Mucosa of stomach (tissue), 1 donor: ENCODE measurements around the gene PUS10.
"Not testable (repeated sequence)": the region's sequence is repeated elsewhere in the genome, so short reads cannot be mapped to it uniquely, and the experiment has no call there.

Experiments used
- H3K27me3 ChIP-seq: one replicate; pipeline ENCODE4 v1.7.0; 2013; ENCODE audit warnings: mild to moderate bottlenecking, low read length; ENCODE audit not compliant: control insufficient read depth, insufficient read depth
- H3K36me3 ChIP-seq: one replicate; pipeline ENCODE4 v1.7.0; 2013; ENCODE audit warnings: low read length; ENCODE audit not compliant: control insufficient read depth, insufficient read depth
- H3K4me1 ChIP-seq: one replicate; pipeline ENCODE4 v1.7.0; 2013; ENCODE audit warnings: mild to moderate bottlenecking, low read length; ENCODE audit not compliant: control insufficient read depth, insufficient read depth
- H3K4me3 ChIP-seq: one replicate; pipeline ENCODE4 v1.7.0; 2013; ENCODE audit warnings: low read length
- H3K9ac ChIP-seq: one replicate; pipeline ENCODE4 v1.7.0; 2013; ENCODE audit warnings: mild to moderate bottlenecking, low read length, moderate library complexity
- H3K9me3 ChIP-seq: one replicate; pipeline ENCODE4 v1.7.0; 2013; ENCODE audit warnings: mild to moderate bottlenecking, low read length, moderate library complexity; ENCODE audit not compliant: control insufficient read depth
- donor health status: Pancreatic carcinoma.

The PUS10 gene

DNA sequence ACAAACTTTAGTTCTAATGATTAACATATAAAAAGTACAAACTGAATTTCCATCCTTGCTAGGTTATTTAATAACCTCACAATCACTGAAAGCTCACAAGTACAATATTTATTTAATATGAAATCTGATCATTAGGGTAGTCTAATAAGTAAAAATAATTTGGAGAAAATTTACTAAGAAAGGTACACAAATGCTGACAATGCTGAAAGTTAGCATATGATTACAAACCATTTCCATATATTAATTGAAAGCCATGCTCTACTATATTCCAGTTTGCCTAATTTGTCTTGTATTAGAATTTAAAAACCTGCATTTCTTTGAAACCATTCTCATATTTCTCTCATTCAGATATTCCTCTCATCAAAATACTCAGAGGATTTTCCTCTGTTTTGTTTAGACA, 8.7 kb downstream of the PUS10 start:
- Histone ChIP-seq H3K4me3 (no peak overlapping the region), H3K36me3 (no peaks in the 10 kb centered on the region), H3K9ac (no peak overlapping the region), H3K27me3 (no peaks in the 10 kb centered on the region), H3K9me3 (no peaks in the 10 kb centered on the region), H3K4me1 (no peaks in the 10 kb centered on the region)

GRCh38 chr2:61006486-61007105, 11.5 kb downstream of the PUS10 start:
- no peaks in the 10 kb centered on the region for H3K36me3 ChIP-seq
- H3K4me1 ChIP-seq: no peaks in the 10 kb centered on the region

GRCh38 chr2:61005736-61006135, 12.3 kb downstream of the PUS10 start:
- no peak overlapping the region for H3K4me3 ChIP-seq
- H3K4me1 ChIP-seq: no peaks in the 10 kb centered on the region
- H3K9ac ChIP-seq: no peak overlapping the region
- no peaks in the 10 kb centered on the region for H3K36me3 ChIP-seq
- H3K9me3 ChIP-seq: no peaks in the 10 kb centered on the region
- no peaks in the 10 kb centered on the region for H3K27me3 ChIP-seq

More at GRCh38 chr2:61006486-61007105, 11.5 kb downstream of the PUS10 start:
- H3K9me3 ChIP-seq: no peaks in the 10 kb centered on the region
- no peak overlapping the region for H3K9ac ChIP-seq
- H3K27me3 ChIP-seq: no peaks in the 10 kb centered on the region
- no peak overlapping the region for H3K4me3 ChIP-seq

- Histone ChIP-seq H3K36me3 (no peaks in the 10 kb centered on the region), H3K4me3 (no peak overlapping the region), H3K9me3 (no peaks in the 10 kb centered on the region), H3K9ac (no peak overlapping the region), H3K4me1 (no peaks in the 10 kb centered on the region), H3K27me3 (no peaks in the 10 kb centered on the region)
Observed at GRCh38 chr2:60998628-60999545, 19.2 kb downstream of the PUS10 start.

GRCh38 chr2:60994131-60994530, 23.9 kb downstream of the PUS10 start:
- Histone ChIP-seq H3K4me1 (peaks cover 1% of the 10 kb centered on the region), H3K4me3 (no peak overlapping the region), H3K27me3 (no peaks in the 10 kb centered on the region), H3K9ac (no peak overlapping the region), H3K36me3 (no peaks in the 10 kb centered on the region), H3K9me3 (no peaks in the 10 kb centered on the region)

GRCh38 chr2:60992985-60993392, 25.1 kb downstream of the PUS10 start:
- H3K4me3 ChIP-seq: no peak overlapping the region

GRCh38 chr2:60991644-60992043, 26.4 kb downstream of the PUS10 start:
- H3K4me1 ChIP-seq: peaks cover 3% of the 10 kb centered on the region
- H3K4me3 ChIP-seq: no peak overlapping the region
- no peaks in the 10 kb centered on the region for H3K27me3 ChIP-seq
- no peak overlapping the region for H3K9ac ChIP-seq
- no peaks in the 10 kb centered on the region for H3K9me3 ChIP-seq
- no peaks in the 10 kb centered on the region for H3K36me3 ChIP-seq

More at GRCh38 chr2:60992985-60993392, 25.1 kb downstream of the PUS10 start:
- Histone ChIP-seq H3K9me3 (no peaks in the 10 kb centered on the region), H3K9ac (no peak overlapping the region), H3K27me3 (no peaks in the 10 kb centered on the region), H3K4me1 (peaks cover 3% of the 10 kb centered on the region), H3K36me3 (no peaks in the 10 kb centered on the region)

GRCh38 chr2:60989259-60989658, 28.8 kb downstream of the PUS10 start:
- H3K4me3 ChIP-seq: no peak overlapping the region
- peaks cover 3% of the 10 kb centered on the region for H3K4me1 ChIP-seq
- no peak overlapping the region for H3K9ac ChIP-seq
- H3K9me3 ChIP-seq: no peaks in the 10 kb centered on the region
- no peaks in the 10 kb centered on the region for H3K27me3 ChIP-seq
- no peaks in the 10 kb centered on the region for H3K36me3 ChIP-seq

DNA sequence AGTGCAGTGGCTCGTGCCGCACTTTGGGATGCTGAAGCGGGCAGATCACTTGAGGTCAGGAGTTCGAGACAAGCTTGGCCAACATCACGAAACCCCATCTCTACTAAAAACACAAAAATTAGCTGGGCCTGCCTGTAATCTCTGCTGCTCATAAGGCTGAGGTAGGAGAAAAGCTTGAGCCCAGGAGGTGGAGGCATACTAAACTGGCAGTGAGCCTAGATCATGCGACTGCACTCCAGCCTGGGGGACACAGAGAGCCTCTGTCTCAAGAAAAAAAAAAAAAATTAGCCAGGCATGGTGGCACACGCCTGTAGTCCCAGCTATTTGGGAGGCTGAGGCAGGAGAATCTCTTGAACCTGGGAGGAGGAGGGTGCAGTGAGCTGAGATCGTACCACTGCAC, 30.4 kb downstream of the PUS10 start:
- not testable (repeated sequence) for H3K4me1 ChIP-seq, H3K9me3 ChIP-seq, H3K4me3 ChIP-seq, H3K27me3 ChIP-seq, H3K9ac ChIP-seq, H3K36me3 ChIP-seq

DNA sequence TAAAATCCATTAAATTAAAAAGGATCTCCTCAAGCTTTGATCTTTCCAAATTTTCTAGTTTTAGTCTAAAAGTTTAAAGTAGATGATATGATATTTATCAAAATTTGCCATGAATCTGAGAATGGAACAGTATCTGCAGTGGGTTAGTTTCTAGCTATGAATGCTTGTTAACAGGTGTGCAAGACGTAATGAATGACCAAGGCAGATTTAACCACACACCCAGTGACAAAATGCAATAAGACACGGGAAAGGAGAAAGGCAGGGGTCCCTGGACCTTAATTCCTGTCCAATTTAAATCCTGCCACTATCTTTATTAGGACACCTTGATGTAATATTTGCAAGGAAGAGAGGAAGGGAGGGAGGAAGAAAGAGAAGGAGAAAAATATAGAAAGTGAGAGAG, 31.0 kb downstream of the PUS10 start:
- Histone ChIP-seq H3K36me3 (no peaks in the 10 kb centered on the region), H3K27me3 (no peaks in the 10 kb centered on the region), H3K9me3 (no peaks in the 10 kb centered on the region), H3K4me1 (peaks cover 3% of the 10 kb centered on the region), H3K9ac (no peak overlapping the region), H3K4me3 (no peak overlapping the region)

GRCh38 chr2:60984720-60985119, 33.3 kb downstream of the PUS10 start:
- Histone ChIP-seq H3K9me3 (no peaks in the 10 kb centered on the region), H3K4me1 (peaks cover 3% of the 10 kb centered on the region), H3K4me3 (no peak overlapping the region)

GRCh38 chr2:60982066-60982465, 36.0 kb downstream of the PUS10 start:
- not testable (repeated sequence) for H3K4me1 ChIP-seq, H3K36me3 ChIP-seq, H3K9me3 ChIP-seq

More at GRCh38 chr2:60984720-60985119, 33.3 kb downstream of the PUS10 start:
- no peaks in the 10 kb centered on the region for H3K36me3 ChIP-seq
- no peaks in the 10 kb centered on the region for H3K27me3 ChIP-seq
- H3K9ac ChIP-seq: no peak overlapping the region

More at GRCh38 chr2:60982066-60982465, 36.0 kb downstream of the PUS10 start:
- H3K9ac ChIP-seq, H3K4me3 ChIP-seq, H3K27me3 ChIP-seq: not testable (repeated sequence)
